CD4-positive, alpha-beta T cell treated with Interleukin-21 for 1 hour (primary cell): ENCODE measurements around the gene RCAN3.
"Not testable (repeated sequence)": the region's sequence is repeated elsewhere in the genome, so short reads cannot be mapped to it uniquely, and the experiment has no call there.

ENCODE experiments used
- DNase-seq: peaks from one replicate; pipeline ENCODE4 v3.0.0-alpha.2; 2020

RCAN3 gene

DNA sequence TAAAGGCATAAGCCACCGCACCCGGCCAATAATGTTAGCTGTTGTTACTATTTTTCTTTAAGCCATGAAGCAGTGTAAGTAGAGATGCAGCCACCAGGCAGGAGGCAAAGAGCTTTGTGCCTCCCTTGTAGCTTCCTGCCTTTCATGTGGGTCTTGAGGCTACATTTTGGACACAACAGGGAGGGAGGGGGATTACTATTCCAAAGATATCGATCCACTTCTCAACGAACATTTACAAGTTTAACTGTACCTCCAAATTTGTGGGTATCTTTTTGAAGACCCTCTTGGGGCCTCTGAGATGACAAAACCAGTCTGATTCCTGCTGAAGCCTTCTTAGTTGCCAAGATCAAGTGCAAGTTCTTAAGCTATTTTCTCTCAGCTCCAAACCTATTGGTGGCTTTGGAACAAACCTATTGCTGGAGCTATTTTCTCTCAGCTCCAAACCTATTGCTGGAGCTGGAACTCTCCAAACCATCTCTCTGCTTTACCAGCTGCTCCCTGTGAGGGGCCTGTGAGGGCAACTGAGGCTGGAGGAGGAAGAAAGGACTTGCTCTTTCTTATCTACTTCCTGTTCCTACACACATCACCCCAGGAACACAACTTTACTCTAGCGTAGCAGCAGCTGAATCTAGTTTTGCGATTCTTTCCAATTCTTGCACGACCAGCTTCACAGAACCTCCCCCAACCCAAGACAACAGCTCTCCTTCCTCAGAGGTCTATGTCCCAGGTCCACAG, 16.1 kb upstream of the RCAN3 start:
- DNase-seq = peak; percentile 69

GRCh38 chr1:24487455-24487854, 15.2 kb upstream of the RCAN3 start:
- no peak for DNase-seq

DNA sequence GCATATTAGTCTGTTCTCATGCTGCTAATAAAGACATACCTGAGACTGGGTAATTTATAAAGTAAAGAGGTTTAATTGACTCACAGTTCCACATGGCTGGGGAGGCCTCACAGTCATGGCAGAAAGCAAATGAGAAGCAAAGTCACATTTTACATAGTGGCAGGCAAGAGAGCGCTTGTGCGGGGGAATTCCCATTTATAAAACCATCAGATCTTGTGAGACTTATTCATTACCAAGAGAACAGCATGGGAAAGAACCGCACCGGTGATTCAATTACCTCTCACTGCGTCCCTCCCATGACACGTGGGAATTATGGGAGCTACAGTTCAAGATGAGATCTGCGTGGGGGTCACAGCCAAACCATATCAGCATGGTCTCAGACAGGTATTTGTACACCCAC, 14.5 kb upstream of the RCAN3 start:
- DNase-seq = peak; percentile 49

DNA sequence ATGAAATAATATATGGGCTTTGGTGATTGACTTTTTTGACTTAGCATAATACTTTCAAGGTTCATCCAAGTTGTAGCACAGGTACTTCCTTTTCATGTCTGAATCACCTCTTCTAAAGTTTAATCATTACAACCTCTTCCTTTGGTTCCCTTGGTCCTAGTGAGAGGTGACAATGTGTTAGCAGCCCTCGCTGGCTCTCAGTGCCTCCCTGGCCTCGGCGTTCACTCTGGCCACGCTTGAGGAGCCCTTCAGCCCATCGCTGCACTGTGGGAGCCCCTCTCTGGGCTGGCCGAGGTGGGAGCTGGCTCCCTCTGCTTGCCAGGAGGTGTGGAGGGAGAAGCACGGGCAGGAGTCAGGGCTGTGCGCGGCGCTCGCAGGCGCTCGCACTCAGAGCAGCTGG, 13.0 kb upstream of the RCAN3 start:
- DNase-seq = no peak

GRCh38 chr1:24490101-24490781, 12.4 kb upstream of the RCAN3 start:
- DNase-seq = no peak

- no peak for DNase-seq
Observed at GRCh38 chr1:24491577-24492360, 10.9 kb upstream of the RCAN3 start.

GRCh38 chr1:24492935-24493334, 9.7 kb upstream of the RCAN3 start:
- DNase-seq = not testable (repeated sequence)

GRCh38 chr1:24493785-24494184, 8.9 kb upstream of the RCAN3 start:
- no peak for DNase-seq

DNA sequence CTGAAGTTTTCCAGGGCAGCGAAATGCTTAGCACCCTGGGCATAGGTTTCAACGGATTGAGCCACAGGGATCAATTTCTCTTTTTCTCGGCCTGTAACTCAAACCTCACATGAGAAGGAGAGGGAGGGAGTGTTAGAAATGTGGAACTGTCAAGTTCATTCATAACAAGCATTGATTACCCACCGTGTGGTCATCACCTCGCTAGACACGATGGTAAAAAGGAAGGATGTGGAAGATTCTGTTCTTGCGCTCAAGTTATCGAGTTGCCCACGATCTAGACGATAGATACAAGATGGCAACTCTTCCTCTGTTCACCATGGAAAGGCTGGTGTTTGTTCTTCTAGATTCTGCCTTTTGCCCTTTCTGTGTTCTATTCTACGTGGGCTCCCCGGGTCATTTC, 4.0 kb upstream of the RCAN3 start:
- DNase-seq = no peak

GRCh38 chr1:24500448-24501048, 2.1 kb upstream of the RCAN3 start:
- no peak for DNase-seq

GRCh38 chr1:24501371-24502064, 1.1 kb upstream of the RCAN3 start:
- DNase-seq = peak; percentile 51

DNA sequence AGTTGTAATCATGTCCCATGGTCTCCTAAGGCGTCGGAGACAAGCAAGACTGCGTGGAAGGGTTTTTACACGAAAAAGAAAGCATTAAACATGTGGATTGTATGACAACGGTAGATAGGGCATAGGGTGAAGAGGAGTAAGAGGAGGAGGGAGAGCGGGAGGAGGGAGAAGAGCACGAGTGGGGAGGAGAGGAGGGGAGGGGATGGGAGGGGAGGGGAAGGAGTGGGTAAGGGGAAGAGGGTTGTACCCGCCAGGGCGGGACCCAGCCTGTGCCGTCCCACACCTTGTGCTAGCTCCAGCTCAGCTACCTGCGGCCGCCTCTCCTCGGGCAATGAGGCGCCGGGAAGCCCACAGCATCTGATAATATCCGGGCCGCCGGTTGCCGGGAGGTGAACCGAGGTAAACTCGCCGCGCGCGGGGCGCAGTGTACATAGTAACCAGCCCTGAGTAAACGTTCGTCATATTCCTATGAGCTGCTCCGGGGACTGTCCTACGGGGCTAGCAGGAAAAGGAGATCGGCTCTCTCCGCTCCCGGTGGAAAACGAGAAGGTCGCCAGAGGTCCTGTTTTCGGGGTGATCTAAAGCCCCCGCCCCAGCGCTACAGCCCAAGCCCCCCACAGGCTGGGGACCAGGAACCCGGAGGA, 449 bp upstream of the RCAN3 start:
- peak; percentile 89 for DNase-seq

DNA sequence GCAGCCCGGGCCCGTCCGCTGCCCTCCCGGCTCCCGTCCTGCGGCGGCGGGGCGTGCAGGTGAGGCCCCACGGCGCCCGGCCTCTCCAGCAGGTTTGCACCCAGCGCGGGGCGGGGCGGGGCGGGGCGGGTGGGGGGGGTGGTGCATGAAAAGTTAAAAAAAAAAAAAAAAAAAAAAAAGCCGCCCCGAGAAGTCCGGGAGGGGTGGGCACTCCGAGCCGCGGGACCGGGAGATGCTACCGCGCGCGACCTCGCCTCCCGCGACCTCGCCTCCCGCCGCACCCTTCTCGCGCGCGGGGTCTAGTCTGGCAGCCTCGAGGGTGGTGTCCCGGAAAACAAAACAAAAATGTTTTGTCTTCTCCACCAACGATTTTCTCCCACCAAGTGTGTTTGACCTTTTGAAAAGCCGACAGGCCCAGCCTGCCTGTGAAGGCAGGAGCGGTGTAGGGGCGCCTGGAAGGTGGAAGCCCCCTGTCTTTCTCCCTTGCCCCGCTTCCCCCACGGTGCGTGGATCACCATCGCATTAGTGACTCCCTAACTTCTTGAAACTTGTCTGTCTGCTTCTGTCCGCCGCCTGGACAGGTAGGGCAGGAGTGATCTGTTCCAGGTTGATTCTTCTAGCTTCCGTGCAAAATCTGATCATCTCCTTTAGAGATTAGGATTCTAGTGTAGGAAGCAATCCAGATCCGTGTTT, 569 bp downstream of the RCAN3 start:
- peak; percentile 59 for DNase-seq

DNA sequence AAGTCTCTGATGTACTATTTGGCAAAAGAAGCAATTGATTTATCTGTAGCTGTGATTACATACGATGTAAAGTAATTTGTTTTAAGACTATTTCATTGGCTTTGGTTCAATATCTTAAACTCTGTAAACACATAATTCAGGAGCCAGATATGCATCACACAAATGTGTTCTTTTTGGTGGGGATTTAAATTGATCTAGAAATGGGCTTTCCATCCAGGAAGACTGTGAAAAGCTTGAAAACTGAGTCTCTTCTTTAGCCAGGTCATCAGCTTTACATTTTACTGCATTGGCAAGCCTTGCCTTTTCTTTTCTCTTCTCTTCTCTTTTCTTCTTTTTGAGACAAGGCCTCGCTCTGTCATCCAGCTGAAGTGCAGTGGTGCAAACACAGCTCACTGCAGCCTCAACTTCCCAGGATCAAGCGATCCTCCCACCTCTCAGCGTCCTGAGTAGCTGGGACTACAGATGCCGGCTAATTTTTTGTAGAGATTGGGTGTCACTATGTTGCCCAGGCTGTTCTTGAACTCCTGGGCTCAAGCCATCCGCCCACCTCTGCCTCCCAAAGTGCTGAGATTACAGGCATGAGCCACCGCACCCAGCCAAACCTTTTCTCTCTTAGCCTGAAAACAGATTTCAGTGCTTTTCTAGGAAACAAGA, 1.4 kb downstream of the RCAN3 start:
- DNase-seq = no peak

GRCh38 chr1:24504560-24504959, 1.9 kb downstream of the RCAN3 start:
- DNase-seq = no peak

- no peak for DNase-seq
Observed at GRCh38 chr1:24505816-24506215, 3.2 kb downstream of the RCAN3 start.

- DNase-seq = peak; percentile 54
Observed at GRCh38 chr1:24506691-24507381, 4.2 kb downstream of the RCAN3 start.

DNA sequence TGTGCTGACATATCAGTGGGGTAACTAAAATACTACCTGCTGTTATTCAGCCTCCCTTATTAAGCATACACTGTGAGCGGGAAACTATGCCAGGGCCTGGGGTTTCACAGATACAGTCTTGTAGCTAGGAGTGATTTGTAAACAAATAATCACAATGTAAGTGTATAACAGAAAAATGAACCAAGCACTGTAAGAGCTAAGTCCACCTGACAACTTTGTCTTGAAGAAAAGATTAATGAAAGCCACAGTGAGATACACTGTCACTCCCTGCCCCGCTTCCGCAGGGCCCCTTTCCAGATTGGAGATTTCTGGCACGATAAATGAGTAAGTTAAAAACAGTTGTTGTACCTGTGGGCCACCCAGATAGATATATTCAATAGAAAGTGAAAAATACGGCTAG, 4.8 kb downstream of the RCAN3 start:
- DNase-seq = peak; percentile 65

DNA sequence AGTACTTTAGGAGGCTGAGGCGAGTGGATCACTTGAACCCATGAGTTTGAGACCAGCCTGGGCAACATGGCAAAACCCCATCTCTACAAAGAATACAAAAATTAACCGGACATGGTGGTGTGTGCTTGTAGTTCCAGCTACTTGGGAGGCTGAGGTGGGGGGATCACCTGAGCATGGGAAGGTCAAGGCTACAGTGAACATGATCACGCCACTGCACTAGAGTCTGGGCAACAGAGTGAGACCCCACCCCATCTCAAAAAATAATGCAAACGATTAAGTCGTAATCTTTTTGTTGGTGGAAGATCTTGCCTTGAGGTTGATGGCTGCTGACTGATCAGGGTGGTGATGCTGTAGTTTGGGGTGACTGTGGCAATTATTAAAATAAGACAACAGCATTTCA, 6.3 kb downstream of the RCAN3 start:
- no peak for DNase-seq

- no peak for DNase-seq
Observed at GRCh38 chr1:24513706-24514105, 11.1 kb downstream of the RCAN3 start.
